HepG2 (cell line): ENCODE results near the gene SECTM1. TPM values are rescaled to one million over a fixed set of nuclear protein-coding genes. Genes with fewer than 3 reads are reported as not detected.

Source experiments
- ATAC-seq: fragments of 200-7000 bp; cut with Tn5 transposase; 3 replicates; pipeline ENCODE4 v1.9.1; 2020; ENCODE audit warnings: mild to moderate bottlenecking, moderate library complexity
- BruUV-seq: library from RNA; stranded (reverse); fragments of 400-500 nt; replicated peaks from 2 replicates; lab custom pipeline; 2021; lab: Mats Ljungman, UMichigan
- CTCF ChIA-PET: fragments of 300-600 bp; formaldehyde crosslinking; extraction: SDS; loops from one replicate; lab custom pipeline; 2021; ENCODE audit warnings: low total read pairs, inconsistent platforms, low intra/inter-chr PET ratio; lab: Yijun Ruan, JAX
- POLR2A ChIA-PET: fragments of 350-600 bp; sonication (Branson Sonifier 250); formaldehyde crosslinking; loops from one replicate; lab custom pipeline; 2020; ENCODE audit warnings: antibody characterized with exemption, inconsistent platforms; lab: Yijun Ruan, JAX
- DNase-seq: peaks from one replicate; pipeline ENCODE4 v3.0.0-alpha.2; 2015; ENCODE audit warnings: low spot score
- FAIRE-seq: peaks from 3 replicates; lab custom pipeline; 2011; peaks lifted over from hg19 to GRCh38; lab: Jason Lieb, UNC
- H2AFZ ChIP-seq: one replicate; pipeline ENCODE4 v1.6.1; 2011; ENCODE audit warnings: low read length, inconsistent platforms
- H3K27ac ChIP-seq: fragments of 300-600 bp; 3 replicates; pipeline ENCODE4 v1.8.0; 2011; ENCODE audit warnings: mixed run types, mild to moderate bottlenecking, mixed read lengths, low read length, inconsistent platforms; ENCODE audit not compliant: insufficient read depth; ENCODE audit errors: extremely low read length
- H3K27me3 ChIP-seq, 2 experiments: fragments of 200-600 bp in 1 of 2; 2 replicates in 1 of 2; 3 replicates in 1 of 2; pipeline versions ENCODE4 v1.6.0 to v1.8.0; 2011; ENCODE audit warnings: low read length in 2 of 2, mild to moderate bottlenecking in 2 of 2, moderate library complexity in 2 of 2, inconsistent platforms in 1 of 2; ENCODE audit not compliant: insufficient read depth in 2 of 2, control insufficient read depth in 1 of 2
- H3K36me3 ChIP-seq, 2 experiments: fragments of 200-600 bp in 1 of 2; replicated peaks in 1 of 2; 2 replicates in 1 of 2; 3 replicates in 1 of 2; pipeline versions ENCODE4 v1.5.1 to v1.8.0; 2011; ENCODE audit warnings: low read length in 2 of 2, inconsistent platforms in 1 of 2; ENCODE audit not compliant: insufficient read depth in 2 of 2, control insufficient read depth in 1 of 2
- H3K4me1 ChIP-seq: 2 replicates; pipeline ENCODE4 v1.5.1; 2012; ENCODE audit warnings: low read length, inconsistent platforms; ENCODE audit not compliant: insufficient read depth
- H3K4me2 ChIP-seq: 2 replicates; pipeline ENCODE4 v1.6.0; 2011; ENCODE audit warnings: low read depth, low read length, inconsistent platforms
- H3K4me3 ChIP-seq, 3 experiments: fragments of 200-600 bp in 1 of 3; sonication (generic), shearing (Covaris generic) in 1 of 3; replicated peaks in 1 of 3; 2 replicates each; pipeline ENCODE4 v1.5.1; 2011 to 2016; ENCODE audit warnings: low read length in 3 of 3, inconsistent platforms in 2 of 3, low read depth in 2 of 3, mild to moderate bottlenecking in 2 of 3, control low read depth in 1 of 3, mixed read lengths in 1 of 3; ENCODE audit not compliant: insufficient read depth in 1 of 3
- H3K79me2 ChIP-seq: one replicate; pipeline ENCODE4 v1.6.1; 2011; ENCODE audit warnings: low read length, inconsistent platforms; ENCODE audit not compliant: insufficient read depth
- H3K9ac ChIP-seq: 2 replicates; pipeline ENCODE4 v1.6.0; 2011; ENCODE audit warnings: mild to moderate bottlenecking, low read depth, low read length, inconsistent platforms; ENCODE audit not compliant: insufficient read depth
- H3K9me3 ChIP-seq: 2 replicates; pipeline ENCODE4 v1.5.1; 2012; ENCODE audit warnings: mild to moderate bottlenecking, low read length
- H4K20me1 ChIP-seq: 2 replicates; pipeline ENCODE4 v1.6.0; 2011; ENCODE audit warnings: inconsistent platforms, mild to moderate bottlenecking, low read length, moderate library complexity; ENCODE audit not compliant: insufficient read depth
- FOSL2 ChIP-seq: sonication (generic); formaldehyde crosslinking; IDR thresholded peaks from 2 replicates; pipeline ENCODE4 v1.4.0; 2020; ENCODE audit warnings: missing genetic modification reagents
- MAZ ChIP-seq, 2 experiments: sonication (generic) in 1 of 2; formaldehyde crosslinking in 1 of 2; IDR thresholded peaks; 2 replicates each; pipeline versions ENCODE4 v1.5.0 to v1.6.1; 2012 to 2020; ENCODE audit warnings: low read depth in 2 of 2, mild to moderate bottlenecking in 2 of 2, borderline replicate concordance in 1 of 2, improper control_type of control experiment in 1 of 2, low read length in 1 of 2, missing genetic modification reagents in 1 of 2, moderate library complexity in 1 of 2
- MED13 ChIP-seq: sonication (generic); formaldehyde crosslinking; IDR thresholded peaks from 2 replicates; pipeline ENCODE4 v1.5.0; 2020; ENCODE audit warnings: missing genetic modification reagents
- TEAD3 ChIP-seq: optimal IDR thresholded peaks from 2 replicates; pipeline ENCODE3; 2016; ENCODE audit warnings: borderline replicate concordance
- ZBTB21 ChIP-seq: sonication (generic); formaldehyde crosslinking; IDR thresholded peaks from 2 replicates; pipeline ENCODE4 v1.4.0; 2020; ENCODE audit warnings: missing genetic modification reagents
- ZBTB8A ChIP-seq: sonication (generic); formaldehyde crosslinking; IDR thresholded peaks from 2 replicates; pipeline ENCODE4 v1.4.0; 2020; ENCODE audit warnings: mild to moderate bottlenecking, low read depth, missing genetic modification reagents, borderline replicate concordance
- ZNF432 ChIP-seq: sonication (generic); formaldehyde crosslinking; IDR thresholded peaks from 2 replicates; pipeline ENCODE4 v1.5.0; 2020; ENCODE audit warnings: missing genetic modification reagents, mild to moderate bottlenecking, borderline replicate concordance
- WGBS: methylation state at CpG from one replicate; pipeline ENCODE4 v1.1.6; 2017; ENCODE audit warnings: low lambda C conversion rate; 5-methylcytosine and 5-hydroxymethylcytosine counted together
- in situ Hi-C: cut with HindIII; loops from 2 replicates; pipeline ENCODE4 v1.10.0; 2017; ENCODE audit warnings: low pct_unique_long_range_greater_than_20kb; ENCODE audit not compliant: extremely low pct_ligation_motif_present
- intact Hi-C: fragments of 100-400 bp; cut with micrococcal nuclease; formaldehyde crosslinking; loops from one replicate; pipeline ENCODE4 v1.10.0; 2022; ENCODE audit not compliant: unreplicated experiment
- polyA plus RNA-seq, 8 experiments: library from polyadenylated mRNA; depleted of rRNA in 3 of 8; stranded (reverse) in 7 of 8; unstranded in 1 of 8; fragments of >200 nt; fragmentation: Illumina TruSeq in 4 of 8; extraction: Trizol in 4 of 8; gene quantifications; 2 replicates each; pipeline versions ENCODE4 v1.2.1 to v1.2.3, GENCODE V29; 2011 to 2016; ENCODE audit warnings: low read depth in 4 of 8, missing spikeins in 1 of 8, mixed read lengths in 1 of 8; ENCODE audit not compliant: insufficient read depth in 1 of 8
- total RNA-seq, 5 experiments: library from RNA; depleted of rRNA; stranded (reverse); fragments of >200 nt; fragmentation: Illumina TruSeq; extraction: Trizol; gene quantifications; 2 replicates each; pipeline ENCODE4 v1.2.3, GENCODE V29; 2016; ENCODE audit warnings: low read depth in 1 of 5
- TF ChIP-seq, protein P1 (sequence below): sonication (generic); formaldehyde crosslinking; IDR thresholded peaks from 2 replicates; pipeline ENCODE4 v1.5.1; 2020; ENCODE audit warnings: mild to moderate bottlenecking, missing genetic modification reagents, moderate library complexity
- TF ChIP-seq, protein P2 (sequence below): sonication (generic); formaldehyde crosslinking; IDR thresholded peaks from 2 replicates; pipeline ENCODE4 v1.5.1; 2020; ENCODE audit warnings: missing genetic modification reagents, mild to moderate bottlenecking, borderline replicate concordance
- TF ChIP-seq, protein P3 (sequence below), 2 experiments: sonication (generic) in 1 of 2; formaldehyde crosslinking in 1 of 2; IDR thresholded peaks; 2 replicates each; pipeline versions ENCODE4 v1.5.1 to v1.6.1; 2011 to 2020; ENCODE audit warnings: borderline replicate concordance in 1 of 2, low read depth in 1 of 2, low read length in 1 of 2, mild to moderate bottlenecking in 1 of 2, missing genetic modification reagents in 1 of 2, moderate library complexity in 1 of 2
- TF ChIP-seq, protein P4 (sequence below): IDR thresholded peaks from 2 replicates; pipeline ENCODE4 v1.6.1; 2012; ENCODE audit warnings: inconsistent platforms

SECTM1 gene
- total and polyA plus RNA-seq, 2 of the 13 experiments (the other 11 are each of a cell fraction or from before 2014, with no cell fraction given) = 3.5 to 5.3 TPM

DNA sequence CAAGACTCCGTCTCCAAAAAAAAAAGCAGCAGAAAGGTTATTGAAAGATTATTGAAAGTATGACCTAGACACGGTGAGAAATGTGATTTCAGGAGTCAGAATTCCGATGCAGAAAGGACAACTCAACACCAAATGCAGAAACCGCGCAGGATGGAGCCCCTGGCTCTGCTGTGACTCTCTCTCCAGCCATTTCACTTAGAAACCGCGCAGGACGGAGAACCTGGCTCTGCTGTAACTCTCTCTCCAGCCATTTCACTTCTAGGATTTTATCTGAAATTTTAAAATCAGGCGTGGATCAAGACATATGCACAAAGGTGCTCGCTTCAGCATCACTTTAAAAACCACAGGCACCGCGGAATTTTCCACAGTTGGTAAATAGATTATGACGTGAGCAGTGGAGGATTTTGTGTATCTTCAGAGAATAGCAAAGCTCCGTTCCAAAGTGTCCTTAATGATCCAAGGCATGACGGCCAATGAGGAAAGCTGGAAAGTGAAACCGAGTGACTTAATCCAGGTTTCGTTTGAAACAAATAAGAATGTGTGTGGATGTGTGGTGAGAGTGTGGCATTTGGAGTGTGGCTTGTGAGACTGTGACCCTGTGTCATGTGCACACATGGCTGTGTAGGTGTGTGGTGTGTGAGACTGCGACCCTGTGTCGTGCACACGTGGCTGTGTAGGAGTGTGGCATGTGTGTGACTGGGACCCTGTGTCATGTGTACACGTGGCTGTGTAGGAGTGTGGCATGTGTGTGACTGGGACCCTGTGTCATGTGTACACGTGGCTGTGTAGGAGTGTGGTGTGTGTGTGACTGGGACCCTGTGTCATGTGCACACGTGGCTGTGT lies 47.5 kb upstream of the SECTM1 start:
- no peaks in the 10 kb centered on the region for H4K20me1 ChIP-seq
- no peak for DNase-seq
- no peak for ATAC-seq
- H2AFZ ChIP-seq = no peak overlapping the region
- ChIA-PET POLR2A (no interaction called here), CTCF (no interaction called here)
- H3K36me3 ChIP-seq = no peaks in the 10 kb centered on the region
- H3K4me3 ChIP-seq = peak overlapping the region in 1 of 3 experiments; percentile 23; a peak in 2 of 6 replicates
- peaks cover 74% of the 10 kb centered on the region for H3K4me1 ChIP-seq
- H3K79me2 ChIP-seq = no peaks in the 10 kb centered on the region
- WGBS = 35% methylated on average over 23 of the region's 23 CpGs
- H3K9ac ChIP-seq = no peak overlapping the region
- intact Hi-C loops = no loop called here
- peaks cover 5 to 39% of the 10 kb centered on the region in 2 experiments; a peak in 4 of 5 replicates for H3K27me3 ChIP-seq
- in situ Hi-C loops = no loop called here
- peak; percentile 83 for FAIRE-seq
- H3K4me2 ChIP-seq = peak overlapping the region; percentile 39
- no peaks in the 10 kb centered on the region for H3K9me3 ChIP-seq
- H3K27ac ChIP-seq = no peak overlapping the region
- no TSS peak for BruUV-seq
- TF ChIP-seq ZNF432 (CRISPR knock-in tag) = no peak
- TF ChIP-seq MAZ (IDR thresholded peaks at IDR 0.05; ENCODE audit: borderline replicate concordance, low read depth, low read length) = no peak
- no peak for TF ChIP-seq MAZ (CRISPR knock-in tag; IDR thresholded peaks at IDR 0.05; ENCODE audit: low read depth)
- TF ChIP-seq, protein P1, sequence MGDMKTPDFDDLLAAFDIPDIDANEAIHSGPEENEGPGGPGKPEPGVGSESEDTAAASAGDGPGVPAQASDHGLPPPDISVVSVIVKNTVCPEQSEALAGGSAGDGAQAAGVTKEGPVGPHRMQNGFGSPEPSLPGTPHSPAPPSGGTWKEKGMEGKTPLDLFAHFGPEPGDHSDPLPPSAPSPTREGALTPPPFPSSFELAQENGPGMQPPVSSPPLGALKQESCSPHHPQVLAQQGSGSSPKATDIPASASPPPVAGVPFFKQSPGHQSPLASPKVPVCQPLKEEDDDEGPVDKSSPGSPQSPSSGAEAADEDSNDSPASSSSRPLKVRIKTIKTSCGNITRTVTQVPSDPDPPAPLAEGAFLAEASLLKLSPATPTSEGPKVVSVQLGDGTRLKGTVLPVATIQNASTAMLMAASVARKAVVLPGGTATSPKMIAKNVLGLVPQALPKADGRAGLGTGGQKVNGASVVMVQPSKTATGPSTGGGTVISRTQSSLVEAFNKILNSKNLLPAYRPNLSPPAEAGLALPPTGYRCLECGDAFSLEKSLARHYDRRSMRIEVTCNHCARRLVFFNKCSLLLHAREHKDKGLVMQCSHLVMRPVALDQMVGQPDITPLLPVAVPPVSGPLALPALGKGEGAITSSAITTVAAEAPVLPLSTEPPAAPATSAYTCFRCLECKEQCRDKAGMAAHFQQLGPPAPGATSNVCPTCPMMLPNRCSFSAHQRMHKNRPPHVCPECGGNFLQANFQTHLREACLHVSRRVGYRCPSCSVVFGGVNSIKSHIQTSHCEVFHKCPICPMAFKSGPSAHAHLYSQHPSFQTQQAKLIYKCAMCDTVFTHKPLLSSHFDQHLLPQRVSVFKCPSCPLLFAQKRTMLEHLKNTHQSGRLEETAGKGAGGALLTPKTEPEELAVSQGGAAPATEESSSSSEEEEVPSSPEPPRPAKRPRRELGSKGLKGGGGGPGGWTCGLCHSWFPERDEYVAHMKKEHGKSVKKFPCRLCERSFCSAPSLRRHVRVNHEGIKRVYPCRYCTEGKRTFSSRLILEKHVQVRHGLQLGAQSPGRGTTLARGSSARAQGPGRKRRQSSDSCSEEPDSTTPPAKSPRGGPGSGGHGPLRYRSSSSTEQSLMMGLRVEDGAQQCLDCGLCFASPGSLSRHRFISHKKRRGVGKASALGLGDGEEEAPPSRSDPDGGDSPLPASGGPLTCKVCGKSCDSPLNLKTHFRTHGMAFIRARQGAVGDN (CRISPR knock-in tag) = peak; percentile 27; the same call in 1 of the 2 replicates
- no peak for TF ChIP-seq TEAD3 (CRISPR knock-in tag)
- TF ChIP-seq, protein P2, sequence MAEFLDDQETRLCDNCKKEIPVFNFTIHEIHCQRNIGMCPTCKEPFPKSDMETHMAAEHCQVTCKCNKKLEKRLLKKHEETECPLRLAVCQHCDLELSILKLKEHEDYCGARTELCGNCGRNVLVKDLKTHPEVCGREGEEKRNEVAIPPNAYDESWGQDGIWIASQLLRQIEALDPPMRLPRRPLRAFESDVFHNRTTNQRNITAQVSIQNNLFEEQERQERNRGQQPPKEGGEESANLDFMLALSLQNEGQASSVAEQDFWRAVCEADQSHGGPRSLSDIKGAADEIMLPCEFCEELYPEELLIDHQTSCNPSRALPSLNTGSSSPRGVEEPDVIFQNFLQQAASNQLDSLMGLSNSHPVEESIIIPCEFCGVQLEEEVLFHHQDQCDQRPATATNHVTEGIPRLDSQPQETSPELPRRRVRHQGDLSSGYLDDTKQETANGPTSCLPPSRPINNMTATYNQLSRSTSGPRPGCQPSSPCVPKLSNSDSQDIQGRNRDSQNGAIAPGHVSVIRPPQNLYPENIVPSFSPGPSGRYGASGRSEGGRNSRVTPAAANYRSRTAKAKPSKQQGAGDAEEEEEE (CRISPR knock-in tag) = no peak
- TF ChIP-seq, protein P3, sequence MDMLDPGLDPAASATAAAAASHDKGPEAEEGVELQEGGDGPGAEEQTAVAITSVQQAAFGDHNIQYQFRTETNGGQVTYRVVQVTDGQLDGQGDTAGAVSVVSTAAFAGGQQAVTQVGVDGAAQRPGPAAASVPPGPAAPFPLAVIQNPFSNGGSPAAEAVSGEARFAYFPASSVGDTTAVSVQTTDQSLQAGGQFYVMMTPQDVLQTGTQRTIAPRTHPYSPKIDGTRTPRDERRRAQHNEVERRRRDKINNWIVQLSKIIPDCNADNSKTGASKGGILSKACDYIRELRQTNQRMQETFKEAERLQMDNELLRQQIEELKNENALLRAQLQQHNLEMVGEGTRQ (IDR thresholded peaks at IDR 0.05; ENCODE audit: low read depth, low read length) = 0 out of 2 replicates have a peak, but pooled peaks have one; percentile 1
- TF ChIP-seq, protein P3 (CRISPR knock-in tag; IDR thresholded peaks at IDR 0.05; ENCODE audit: borderline replicate concordance) = no peak
- no peak for TF ChIP-seq ZBTB8A
- no peak for TF ChIP-seq MED13 (CRISPR knock-in tag)
- TF ChIP-seq, protein P4, sequence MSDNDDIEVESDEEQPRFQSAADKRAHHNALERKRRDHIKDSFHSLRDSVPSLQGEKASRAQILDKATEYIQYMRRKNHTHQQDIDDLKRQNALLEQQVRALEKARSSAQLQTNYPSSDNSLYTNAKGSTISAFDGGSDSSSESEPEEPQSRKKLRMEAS = peak; percentile 63
- TF ChIP-seq ZBTB21 = no peak
- TF ChIP-seq FOSL2 (CRISPR knock-in tag) = no peak
